Sigmoid colon (tissue), 7 donors: ENCODE data around the gene GAN. TPM values are rescaled to one million over a fixed set of nuclear protein-coding genes. Genes with fewer than 3 reads are reported as not detected.

Experiments used
- DNase-seq: peaks from one replicate; pipeline ENCODE4 v3.0.0-alpha.2; 2019
- H3K27ac ChIP-seq, 4 donors: fragments of 200-600 bp; sonication (generic); one replicate each; pipeline ENCODE4 v1.5.1; 2016 to 2019; ENCODE audit warnings: mild to moderate bottlenecking in 1 of 4
- H3K27me3 ChIP-seq, 3 donors: fragments of 200-600 bp; sonication (generic); one replicate each; pipeline ENCODE4 v1.5.1; 2019; ENCODE audit warnings: mild to moderate bottlenecking in 1 of 3
- H3K36me3 ChIP-seq, 4 donors: fragments of 200-600 bp; sonication (generic); one replicate each; pipeline ENCODE4 v1.5.1; 2016 to 2019
- H3K4me1 ChIP-seq, 4 donors: fragments of 200-600 bp; sonication (generic); one replicate each; pipeline ENCODE4 v1.5.1; 2017 to 2019
- H3K4me3 ChIP-seq, 4 donors: fragments of 200-600 bp; sonication (generic); one replicate each; pipeline ENCODE4 v1.5.1; 2017 to 2019; ENCODE audit warnings: mild to moderate bottlenecking in 2 of 4, moderate library complexity in 1 of 4
- H3K9me3 ChIP-seq, 4 donors: fragments of 200-600 bp in 3 of 4; sonication (generic) in 3 of 4; one replicate each; pipeline versions ENCODE4 v1.5.1 to v1.6.1; 2013 to 2019
- EP300 ChIP-seq, 4 donors: sonication (generic); formaldehyde crosslinking; IDR thresholded peaks; one replicate each; pipeline ENCODE4 v1.6.1; 2017; ENCODE audit warnings: antibody characterized with exemption in 4 of 4
- POLR2A ChIP-seq, 2 donors: fragments of 450-650 bp; IDR thresholded peaks; one replicate each; pipeline ENCODE4 v1.6.1; 2016; ENCODE audit warnings: antibody characterized with exemption in 2 of 2, mild to moderate bottlenecking in 2 of 2, moderate library complexity in 2 of 2
- POLR2AphosphoS5 ChIP-seq, 4 donors: sonication (generic); formaldehyde crosslinking; IDR thresholded peaks; one replicate each; pipeline ENCODE4 v1.6.1; 2017; ENCODE audit warnings: antibody characterized with exemption in 4 of 4
- WGBS, 2 donors: extraction: QIAGEN DNeasy Blood & Tissue Kit; methylation state at CpG; one replicate each; pipeline ENCODE4 v1.1.7; 2013; 5-methylcytosine and 5-hydroxymethylcytosine counted together
- intact Hi-C: fragments of 100-400 bp; cut with DNase I; formaldehyde crosslinking; loops from one replicate; pipeline ENCODE4 v1.15.1; 2023
- polyA plus RNA-seq, 3 donors: library from polyadenylated mRNA; stranded (reverse); fragments of 200-250 nt; gene quantifications; one replicate each; pipeline ENCODE4 v1.2.3, GENCODE V29; 2013
- total RNA-seq, 4 donors: library from RNA; depleted of rRNA; stranded (reverse); fragments of >200 nt; gene quantifications; one replicate each; pipeline ENCODE4 v1.1.0, GENCODE V29; 2016
- TF ChIP-seq, protein P1 (sequence below), 4 experiments: fragments of 450-650 bp in 3 of 4; fragments of 200-600 bp in 1 of 4; IDR thresholded peaks; one replicate each; pipeline ENCODE4 v1.5.1; 2016 to 2019; ENCODE audit warnings: antibody characterized with exemption in 4 of 4, mild to moderate bottlenecking in 3 of 4, moderate library complexity in 2 of 4
- donor health status: healthy with polysubstance abuse.
- donor health status: Bipolar disorder and iron deficiency.
- donor health status: healthy.

Gene GAN
- total and polyA plus RNA-seq, 7 donors = 1.2 to 14.7 (median 9.1) TPM

DNA sequence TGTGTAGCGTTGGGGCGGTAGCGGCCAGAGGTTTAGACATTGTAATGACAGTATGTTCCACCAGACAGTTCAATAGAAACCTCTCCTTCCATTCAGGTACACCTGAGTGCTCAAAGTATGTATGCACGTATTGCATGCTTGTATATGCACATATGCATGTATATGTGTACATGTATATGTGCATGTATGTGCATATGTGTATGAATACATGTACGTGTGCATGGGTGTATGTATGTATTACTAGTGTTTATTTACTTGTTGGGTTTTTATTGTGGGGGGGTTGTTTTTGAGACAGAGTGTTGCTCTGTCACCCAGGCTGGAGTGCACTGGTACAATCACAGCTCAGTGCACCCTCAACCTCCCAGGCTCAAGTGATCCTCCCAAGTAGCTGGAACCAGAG, 46.3 kb upstream of the GAN start:
- DNase-seq = no peak
- Histone ChIP-seq H3K9me3 (no peaks in the 10 kb centered on the region), H3K4me1 (peaks cover 0 to 57% (median 44%) of the 10 kb centered on the region in 4 donors), H3K27ac (no peak overlapping the region), H3K4me3 (no peak overlapping the region), H3K27me3 (no peaks in the 10 kb centered on the region), H3K36me3 (no peaks in the 10 kb centered on the region)
- 97% methylated on average over 5 of the region's 5 CpGs for WGBS, 2 donors
- intact Hi-C loops = no loop called here
- TF ChIP-seq POLR2A (IDR thresholded peaks at IDR 0.05) (no peak), EP300 (IDR thresholded peaks at IDR 0.05) (no peak), POLR2AphosphoS5 (IDR thresholded peaks at IDR 0.05) (no peak)
- TF ChIP-seq, protein P1, sequence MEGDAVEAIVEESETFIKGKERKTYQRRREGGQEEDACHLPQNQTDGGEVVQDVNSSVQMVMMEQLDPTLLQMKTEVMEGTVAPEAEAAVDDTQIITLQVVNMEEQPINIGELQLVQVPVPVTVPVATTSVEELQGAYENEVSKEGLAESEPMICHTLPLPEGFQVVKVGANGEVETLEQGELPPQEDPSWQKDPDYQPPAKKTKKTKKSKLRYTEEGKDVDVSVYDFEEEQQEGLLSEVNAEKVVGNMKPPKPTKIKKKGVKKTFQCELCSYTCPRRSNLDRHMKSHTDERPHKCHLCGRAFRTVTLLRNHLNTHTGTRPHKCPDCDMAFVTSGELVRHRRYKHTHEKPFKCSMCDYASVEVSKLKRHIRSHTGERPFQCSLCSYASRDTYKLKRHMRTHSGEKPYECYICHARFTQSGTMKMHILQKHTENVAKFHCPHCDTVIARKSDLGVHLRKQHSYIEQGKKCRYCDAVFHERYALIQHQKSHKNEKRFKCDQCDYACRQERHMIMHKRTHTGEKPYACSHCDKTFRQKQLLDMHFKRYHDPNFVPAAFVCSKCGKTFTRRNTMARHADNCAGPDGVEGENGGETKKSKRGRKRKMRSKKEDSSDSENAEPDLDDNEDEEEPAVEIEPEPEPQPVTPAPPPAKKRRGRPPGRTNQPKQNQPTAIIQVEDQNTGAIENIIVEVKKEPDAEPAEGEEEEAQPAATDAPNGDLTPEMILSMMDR (IDR thresholded peaks at IDR 0.05) = no peak

DNA sequence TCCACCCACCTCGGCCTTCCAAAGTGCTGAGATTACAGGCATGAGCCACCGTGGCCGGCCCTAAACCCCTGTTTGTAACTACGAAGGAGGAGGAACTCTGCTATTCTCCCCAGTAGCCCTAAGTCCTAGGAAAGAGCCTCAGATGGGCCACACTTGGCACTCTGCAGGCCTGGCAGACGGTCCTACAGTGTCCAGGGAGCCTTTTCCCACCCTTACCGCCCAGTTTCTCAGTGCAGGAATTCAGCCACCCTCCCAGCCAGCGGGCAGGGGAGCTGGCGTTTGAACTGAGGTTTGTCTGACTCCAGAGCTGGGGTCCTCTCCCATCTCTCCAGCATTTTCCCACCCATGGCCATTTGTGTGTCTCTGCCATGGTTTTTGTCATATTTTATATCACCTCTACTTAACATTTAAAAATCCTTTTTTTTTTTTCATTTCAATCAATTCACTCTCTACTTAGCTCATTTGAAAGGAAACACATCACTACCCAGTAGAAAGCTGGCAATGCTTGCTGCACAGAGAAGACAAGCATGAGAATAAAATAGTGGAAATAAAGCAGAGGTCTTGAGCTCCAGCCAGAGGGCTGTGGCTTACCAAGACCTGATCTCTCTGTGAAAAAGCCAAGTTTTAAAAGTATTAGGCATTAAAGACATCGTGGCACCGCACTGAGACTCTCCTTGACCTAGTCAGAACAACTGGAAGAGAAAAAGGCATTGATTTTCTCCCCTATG, 41.4 kb upstream of the GAN start:
- intact Hi-C loops = loop anchor here (2.0 kb wide), 1 partner anchor 47 kb away; no protein-coding TSS in a partner anchor
- WGBS, 2 donors = 70 to 72% methylated on average over 10 of the region's 10 CpGs
- H3K9me3 ChIP-seq = no peaks in the 10 kb centered on the region
- H3K27ac ChIP-seq = peak overlapping the region in 3 of 4 donors; percentile 84 to 87 (median 85)
- peaks cover 0 to 29% (median 21%) of the 10 kb centered on the region in 4 donors for H3K4me1 ChIP-seq
- H3K27me3 ChIP-seq = no peaks in the 10 kb centered on the region
- peak in 3 of 4 donors; percentile 40 to 43 (median 42) for TF ChIP-seq EP300 (IDR thresholded peaks at IDR 0.05)
- TF ChIP-seq, protein P1 (IDR thresholded peaks at IDR 0.05) = no peak
- TF ChIP-seq POLR2AphosphoS5 (IDR thresholded peaks at IDR 0.05) = peak; percentile 56 to 79 (median 74)
- H3K4me3 ChIP-seq = no peak overlapping the region
- DNase-seq = peak; percentile 70
- H3K36me3 ChIP-seq = no peaks in the 10 kb centered on the region

DNA sequence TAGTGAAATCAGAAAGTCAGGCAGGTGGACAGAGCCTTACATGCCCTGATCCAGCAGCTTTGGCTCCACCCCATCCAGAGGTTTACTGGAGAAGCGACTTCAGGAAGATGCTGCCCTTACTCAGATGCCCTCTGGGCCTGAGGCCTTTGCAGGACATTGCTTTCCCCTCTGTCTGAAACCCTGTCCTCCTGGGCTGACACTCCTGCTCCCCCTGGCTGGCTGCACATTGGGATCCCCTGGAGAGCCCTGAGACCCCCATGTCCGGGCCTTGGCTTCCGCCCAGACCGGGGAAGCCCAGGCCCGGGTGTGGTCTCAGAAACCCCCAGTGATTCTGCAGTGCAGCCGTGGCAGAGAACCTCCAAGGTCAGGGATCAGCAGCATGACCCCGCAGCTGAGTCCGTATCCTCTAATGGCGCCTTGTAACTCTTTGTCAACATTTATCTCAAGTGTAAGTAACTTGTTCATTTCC, 39.7 kb upstream of the GAN start:
- H3K9me3 ChIP-seq = no peaks in the 10 kb centered on the region
- H3K36me3 ChIP-seq = no peaks in the 10 kb centered on the region
- no peak for TF ChIP-seq POLR2A (IDR thresholded peaks at IDR 0.05)
- no peak for TF ChIP-seq POLR2AphosphoS5 (IDR thresholded peaks at IDR 0.05)
- TF ChIP-seq, protein P1 (IDR thresholded peaks at IDR 0.05) = no peak
- no peak for TF ChIP-seq EP300 (IDR thresholded peaks at IDR 0.05)
- DNase-seq = no peak
- 39 to 74% methylated on average over 9 of the region's 9 CpGs for WGBS, 2 donors
- H3K4me1 ChIP-seq = peaks cover 0 to 29% (median 21%) of the 10 kb centered on the region in 4 donors
- H3K4me3 ChIP-seq = no peak overlapping the region
- H3K27ac ChIP-seq = no peak overlapping the region
- intact Hi-C loops = no loop called here
- H3K27me3 ChIP-seq = no peaks in the 10 kb centered on the region

DNA sequence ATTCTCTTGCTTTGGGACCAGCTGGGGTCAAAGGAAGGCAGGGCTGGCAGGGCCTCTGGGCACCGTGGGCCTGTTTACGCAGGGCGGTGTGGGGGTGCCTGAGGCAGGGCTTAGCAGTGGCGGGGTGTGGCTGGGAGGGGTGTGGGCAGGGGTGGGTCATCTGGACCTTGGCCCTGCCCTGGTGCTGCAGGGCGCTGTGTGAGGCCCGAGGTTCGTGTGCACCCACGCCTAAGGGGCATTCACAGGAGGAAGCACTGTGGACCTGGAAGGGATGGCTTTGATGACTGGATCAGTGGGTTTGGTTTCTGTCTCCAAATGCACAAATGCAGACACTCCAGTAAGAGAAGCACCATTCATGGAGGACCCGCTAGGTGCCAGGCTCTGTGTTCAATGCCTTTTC, 39.0 kb upstream of the GAN start:
- WGBS, 2 donors = 24 to 75% methylated on average over 9 of the region's 9 CpGs
- Histone ChIP-seq H3K4me1 (peaks cover 0 to 29% (median 21%) of the 10 kb centered on the region in 4 donors), H3K36me3 (no peaks in the 10 kb centered on the region), H3K9me3 (no peaks in the 10 kb centered on the region), H3K27me3 (no peaks in the 10 kb centered on the region), H3K4me3 (no peak overlapping the region), H3K27ac (no peak overlapping the region)
- DNase-seq = no peak
- TF ChIP-seq POLR2AphosphoS5 (IDR thresholded peaks at IDR 0.05) (no peak), EP300 (IDR thresholded peaks at IDR 0.05) (no peak), POLR2A (IDR thresholded peaks at IDR 0.05) (no peak)
- TF ChIP-seq, protein P1 (IDR thresholded peaks at IDR 0.05) = no peak
- intact Hi-C loops = no loop called here
